Peyer's patch (tissue), 4 donors: ENCODE measurements around the gene ATP7B. TPM values are rescaled to one million over a fixed set of nuclear protein-coding genes. Genes with fewer than 3 reads are reported as not detected.
A peak's percentile ranks its signal among the peaks of the same experiment; 100 is the strongest.

Experiments
- DNase-seq, 3 donors: peaks; one replicate each; pipeline ENCODE4 v3.0.0-alpha.2; 2017 to 2019
- H3K27ac ChIP-seq, 4 donors: fragments of 200-600 bp; sonication (generic); one replicate each; pipeline ENCODE4 v1.5.1; 2016 to 2019
- H3K27me3 ChIP-seq, 2 donors: fragments of 200-600 bp; sonication (generic); one replicate each; pipeline ENCODE4 v1.5.1; 2019
- H3K36me3 ChIP-seq, 3 donors: fragments of 200-600 bp; sonication (generic); one replicate each; pipeline ENCODE4 v1.5.1; 2016 to 2019
- H3K4me1 ChIP-seq, 4 donors: fragments of 200-600 bp; sonication (generic); one replicate each; pipeline ENCODE4 v1.5.1; 2016 to 2019
- H3K4me3 ChIP-seq, 4 donors: fragments of 200-600 bp; sonication (generic); 1 replicate in 3 of 4; 2 replicates in 1 of 4; pipeline ENCODE4 v1.5.1; 2016 to 2019; ENCODE audit warnings: mild to moderate bottlenecking in 1 of 4
- H3K9me3 ChIP-seq, 4 donors: fragments of 200-600 bp; sonication (generic); one replicate each; pipeline ENCODE4 v1.5.1; 2016 to 2019; ENCODE audit warnings: mild to moderate bottlenecking in 1 of 4
- CTCF ChIP-seq, 6 experiments: fragments of 450-650 bp in 4 of 6; fragments of 200-600 bp in 2 of 6; sonication (generic) in 1 of 6; IDR thresholded peaks; one replicate each; pipeline ENCODE4 v1.5.1; 2017 to 2019; ENCODE audit warnings: antibody characterized with exemption in 6 of 6, mild to moderate bottlenecking in 3 of 6, moderate library complexity in 1 of 6
- POLR2A ChIP-seq, 2 donors: fragments of 450-650 bp; IDR thresholded peaks; one replicate each; pipeline ENCODE4 v1.5.1; 2017; ENCODE audit warnings: antibody characterized with exemption in 2 of 2, mild to moderate bottlenecking in 2 of 2, moderate library complexity in 2 of 2
- total RNA-seq, 4 donors: library from RNA; depleted of rRNA; stranded (reverse); fragments of >200 nt; gene quantifications; one replicate each; pipeline ENCODE4 v1.1.0, GENCODE V29; 2016

Gene ATP7B
- 10 to 100 TPM in 3 of 4 donors, 1 to 10 TPM in 1; 5.0 to 40.2 (median 33.0) TPM for total RNA-seq

GRCh38 chr13:52010890-52011631, at the start of gene ATP7B:
Gene ATP7B, minus strand, starts transcription at chr13:52011450. Its CDS starts 113 bp downstream, at chr13:52011337.
- Histone ChIP-seq H3K4me1 (peaks cover 0 to 22% (median 4%) of the 10 kb centered on the region in 4 donors), H3K4me3 (peak within 1 kb of the TSS; percentile 77 to 90 (median 87)), H3K9me3 (no peaks in the 10 kb centered on the region), H3K36me3 (no peaks in the 10 kb centered on the region), H3K27me3 (no peaks in the 10 kb centered on the region), H3K27ac (peak within 1 kb of the TSS; percentile 70 to 78 (median 72))
- TF ChIP-seq CTCF (IDR thresholded peaks at IDR 0.05) = peak in 2 of 6 experiments; percentile 15 to 16
- no peak for TF ChIP-seq POLR2A (IDR thresholded peaks at IDR 0.05)
- peak in 1 of 3 donors; percentile 59 for DNase-seq

- Histone ChIP-seq H3K9me3 (no peaks in the 10 kb centered on the region), H3K27ac (no peak overlapping the region), H3K27me3 (no peaks in the 10 kb centered on the region), H3K36me3 (no peaks in the 10 kb centered on the region), H3K4me1 (no peaks in the 10 kb centered on the region), H3K4me3 (no peak overlapping the region)
- no peak for DNase-seq
- TF ChIP-seq POLR2A (IDR thresholded peaks at IDR 0.05) (no peak), CTCF (IDR thresholded peaks at IDR 0.05) (no peak)
Measured at GRCh38 chr13:52053460-52053859, 42.2 kb upstream of the ATP7B start.

GRCh38 chr13:52051400-52051799, 40.1 kb upstream of the ATP7B start:
- Histone ChIP-seq H3K9me3 (no peaks in the 10 kb centered on the region), H3K27me3 (no peaks in the 10 kb centered on the region), H3K27ac (no peak overlapping the region), H3K4me1 (no peaks in the 10 kb centered on the region), H3K4me3 (no peak overlapping the region), H3K36me3 (no peaks in the 10 kb centered on the region)
- no peak for TF ChIP-seq POLR2A (IDR thresholded peaks at IDR 0.05)
- TF ChIP-seq CTCF (IDR thresholded peaks at IDR 0.05) = no peak
- no peak for DNase-seq

- H3K36me3 ChIP-seq = no peaks in the 10 kb centered on the region
- H3K27ac ChIP-seq = no peak overlapping the region
- no peak for DNase-seq
- H3K9me3 ChIP-seq = no peaks in the 10 kb centered on the region
- H3K4me1 ChIP-seq = no peaks in the 10 kb centered on the region
- TF ChIP-seq POLR2A (IDR thresholded peaks at IDR 0.05) (no peak), CTCF (IDR thresholded peaks at IDR 0.05) (no peak)
- H3K27me3 ChIP-seq = no peaks in the 10 kb centered on the region
- no peak overlapping the region for H3K4me3 ChIP-seq
Measured at GRCh38 chr13:52048516-52048915, 37.3 kb upstream of the ATP7B start.

- no peak for TF ChIP-seq CTCF (IDR thresholded peaks at IDR 0.05)
- TF ChIP-seq POLR2A (IDR thresholded peaks at IDR 0.05) = no peak
- no peak for DNase-seq
Measured at GRCh38 chr13:52047463-52047862, 36.2 kb upstream of the ATP7B start.

More at GRCh38 chr13:52047463-52047862, 36.2 kb upstream of the ATP7B start:
- H3K4me1 ChIP-seq = no peaks in the 10 kb centered on the region
- H3K27me3 ChIP-seq = no peaks in the 10 kb centered on the region
- no peaks in the 10 kb centered on the region for H3K9me3 ChIP-seq
- no peak overlapping the region for H3K4me3 ChIP-seq
- H3K27ac ChIP-seq = no peak overlapping the region
- H3K36me3 ChIP-seq = no peaks in the 10 kb centered on the region
